Renal cortical epithelial cell (primary cell): Measurements from ENCODE around the gene STAM. TPM values are rescaled to one million over a fixed set of nuclear protein-coding genes. Genes with fewer than 3 reads are reported as not detected.
A peak's percentile ranks its signal among the peaks of the same experiment; 100 is the strongest.
"Not testable (repeated sequence)": the region's sequence is repeated elsewhere in the genome, so short reads cannot be mapped to it uniquely, and the experiment has no call there.

Experiments used
- DNase-seq: peaks from one replicate; pipeline ENCODE4 v3.0.0-alpha.2; 2011; ENCODE audit warnings: low read depth
- total RNA-seq: library from RNA; depleted of rRNA; stranded (reverse); fragments of >200 nt; gene quantifications from 2 replicates; pipeline ENCODE4 v1.2.3, GENCODE V29; 2014

Gene STAM
- total RNA-seq, result 15.6 and 37.9 TPM in 2 replicates

GRCh38 chr10:17643755-17644484 is at the start of gene STAM:
TSS of gene STAM (plus strand) at chr10:17644151. CDS start at chr10:17644340, 189 bp downstream.
- peak; percentile 80 for DNase-seq

DNA sequence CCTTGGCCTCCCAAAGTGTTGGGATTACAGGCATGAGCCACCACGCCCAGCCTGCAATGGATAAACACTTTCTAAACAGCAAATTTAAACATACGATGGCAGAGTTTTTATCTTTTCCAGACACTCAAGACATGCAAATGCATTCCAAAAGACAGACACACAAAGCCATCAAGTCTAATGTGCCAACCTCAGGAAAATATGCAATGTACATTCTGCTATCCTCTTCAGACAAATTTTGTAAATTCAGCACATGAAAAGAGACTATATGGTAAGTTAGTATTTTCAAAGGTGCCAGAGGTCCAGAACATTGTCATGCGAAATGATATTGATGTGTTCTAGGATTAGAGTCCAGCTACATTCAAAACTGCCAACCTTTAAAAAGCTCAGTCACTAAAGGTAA is 46.6 kb upstream of the STAM start:
- DNase-seq, result no peak

- peak; percentile 44 for DNase-seq
Measured at GRCh38 chr10:17599089-17599488, 44.9 kb upstream of the STAM start.

- DNase-seq, result no peak
Measured at GRCh38 chr10:17605936-17606335, 38.0 kb upstream of the STAM start.

GRCh38 chr10:17606547-17607040 is 37.4 kb upstream of the STAM start:
- DNase-seq, result no peak

DNA sequence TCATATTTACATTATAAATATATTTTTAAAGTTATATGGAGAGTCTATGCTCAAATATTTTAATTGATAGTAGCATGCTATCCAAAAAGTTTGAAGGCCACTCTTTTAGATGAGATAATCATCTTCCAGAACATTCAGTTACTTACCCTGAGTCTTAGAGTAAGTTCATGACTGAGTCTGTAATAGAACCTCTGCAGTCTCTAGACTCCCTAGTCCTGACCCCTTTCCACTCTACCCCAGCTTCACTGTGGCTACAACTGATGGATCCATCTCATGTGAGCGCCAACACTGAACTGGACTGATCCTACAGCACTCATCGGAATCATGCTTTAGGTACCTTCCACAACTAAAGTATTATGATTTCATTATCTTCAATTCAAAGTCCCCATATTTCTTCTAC is 36.9 kb upstream of the STAM start:
- DNase-seq, result no peak

GRCh38 chr10:17607603-17608332 is 36.2 kb upstream of the STAM start:
- peak; percentile 65 for DNase-seq

- no peak for DNase-seq
Measured at GRCh38 chr10:17609523-17610079, 34.4 kb upstream of the STAM start.

- DNase-seq, result peak; percentile 34
Measured at GRCh38 chr10:17616403-17617030, 27.4 kb upstream of the STAM start.

DNA sequence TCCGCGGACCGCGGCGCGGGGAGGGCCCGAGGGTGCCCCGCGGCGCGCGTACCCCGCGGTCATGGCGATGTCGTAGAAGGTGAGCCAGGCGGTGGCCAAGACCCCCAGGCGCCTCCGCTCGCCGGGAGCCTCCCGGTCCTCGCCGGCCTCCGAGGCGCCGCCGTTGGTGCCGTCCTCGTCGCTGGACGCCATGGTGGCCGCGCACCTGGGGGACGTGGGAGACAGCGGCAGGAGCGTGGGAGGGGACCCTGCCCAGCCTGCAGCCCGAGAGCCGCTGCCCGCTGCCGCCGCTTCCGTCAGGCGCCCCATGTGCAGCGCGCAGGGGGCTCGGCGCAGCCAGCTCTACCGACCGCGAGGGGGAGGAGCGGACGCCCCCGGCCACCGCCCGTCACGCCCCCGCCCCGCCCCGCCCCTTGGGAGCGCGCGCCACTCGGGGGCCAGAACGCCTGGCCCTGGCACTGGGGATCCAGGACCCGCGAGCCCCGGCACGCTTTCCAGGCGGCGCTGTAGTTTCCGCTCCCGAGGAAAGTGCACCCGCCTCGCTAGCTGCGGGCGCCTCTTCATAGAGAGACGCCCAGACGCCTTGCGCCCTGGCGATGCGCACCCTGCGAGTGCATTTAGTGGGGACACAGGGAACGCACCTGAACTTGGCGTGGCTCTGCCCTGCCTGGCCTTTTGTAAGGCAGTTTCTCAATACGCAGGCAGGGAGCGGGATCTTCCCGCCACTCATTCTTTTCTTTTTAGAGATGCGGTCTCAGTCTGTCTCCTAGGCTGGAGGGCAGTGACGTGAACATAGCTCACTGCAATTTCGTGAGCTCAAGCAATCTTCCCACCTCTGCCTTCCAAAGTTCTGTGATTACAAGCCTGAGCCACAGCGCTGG is 26.7 kb upstream of the STAM start, which contains the start of gene HACD1:
Gene HACD1, minus strand, starts transcription at position 344 of the 881 bp plus-strand sequence. Its CDS starts 35 bp downstream, at position 309.
- peak; percentile 56 for DNase-seq

GRCh38 chr10:17622061-17622460 is 21.9 kb upstream of the STAM start:
- DNase-seq, result no peak

DNA sequence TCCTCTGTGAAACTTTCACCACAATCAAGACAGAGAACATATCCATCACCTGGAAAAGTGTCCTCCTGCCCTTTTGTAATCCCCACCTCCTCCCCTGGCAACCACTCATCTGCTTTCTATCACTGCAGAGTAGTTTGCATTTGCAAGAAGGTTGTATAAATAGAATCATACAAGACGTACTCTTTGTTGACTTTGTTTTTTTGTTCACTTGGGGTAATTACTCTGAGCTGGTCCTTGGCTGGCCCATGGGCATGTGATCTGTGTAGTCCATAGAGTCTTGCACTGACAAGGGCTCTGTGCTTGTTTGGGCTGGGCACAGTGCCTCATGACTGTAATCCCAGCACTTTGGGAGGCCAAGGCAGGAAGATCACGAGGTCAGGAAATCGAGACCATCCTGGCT is 19.0 kb upstream of the STAM start:
- no peak for DNase-seq

GRCh38 chr10:17626656-17627055 is 17.3 kb upstream of the STAM start:
- DNase-seq, result no peak

- not testable (repeated sequence) for DNase-seq
Measured at GRCh38 chr10:17632590-17632989, 11.4 kb upstream of the STAM start.

DNA sequence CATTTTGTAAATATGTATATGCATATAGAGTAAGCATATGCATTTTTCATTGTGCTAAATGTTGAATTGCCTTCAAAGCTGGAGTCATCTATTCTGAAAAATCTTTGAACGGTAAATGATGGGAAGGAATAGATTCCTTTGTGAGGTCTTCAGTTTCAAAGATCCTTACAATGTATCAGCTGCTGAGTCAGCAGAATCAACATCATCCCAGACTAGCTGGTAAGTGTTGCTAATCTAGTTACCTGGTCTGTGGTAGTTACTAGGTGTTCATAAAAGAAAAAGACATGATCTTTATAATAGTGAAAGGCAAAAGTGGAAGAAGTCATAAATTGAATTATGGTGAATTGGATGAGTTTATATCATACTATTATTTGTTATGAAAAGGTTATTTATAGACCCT is 10.6 kb upstream of the STAM start:
- DNase-seq, result no peak

- no peak for DNase-seq
Measured at GRCh38 chr10:17637869-17638268, 6.1 kb upstream of the STAM start.

- no peak for DNase-seq
Measured at GRCh38 chr10:17640331-17640816, 3.6 kb upstream of the STAM start.

GRCh38 chr10:17643339-17643754 is 604 bp upstream of the STAM start:
- DNase-seq, result peak; percentile 80

DNA sequence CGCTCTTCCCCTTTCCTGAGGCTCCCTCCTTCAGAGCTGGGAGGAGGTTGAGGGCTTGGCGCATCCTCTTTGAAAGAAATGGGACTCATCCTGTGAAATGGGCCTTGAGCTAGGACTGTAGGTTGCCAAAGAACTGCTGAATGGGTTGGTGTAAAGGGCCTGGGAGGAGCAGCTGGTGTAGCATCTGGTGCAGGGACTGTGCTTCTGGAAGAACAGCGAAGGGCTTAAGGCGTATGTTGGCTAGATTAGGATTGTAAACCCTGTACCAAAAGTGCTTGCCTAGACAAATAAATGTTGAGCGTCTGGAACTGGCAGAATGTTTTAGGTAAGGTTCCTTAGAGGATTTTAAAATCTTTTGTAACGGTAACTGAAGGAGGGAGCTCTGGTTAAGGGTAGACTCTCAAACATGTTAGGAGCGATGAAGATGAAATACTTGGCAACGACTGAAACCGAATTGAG is 563 bp downstream of the STAM start:
- DNase-seq, result no peak

DNA sequence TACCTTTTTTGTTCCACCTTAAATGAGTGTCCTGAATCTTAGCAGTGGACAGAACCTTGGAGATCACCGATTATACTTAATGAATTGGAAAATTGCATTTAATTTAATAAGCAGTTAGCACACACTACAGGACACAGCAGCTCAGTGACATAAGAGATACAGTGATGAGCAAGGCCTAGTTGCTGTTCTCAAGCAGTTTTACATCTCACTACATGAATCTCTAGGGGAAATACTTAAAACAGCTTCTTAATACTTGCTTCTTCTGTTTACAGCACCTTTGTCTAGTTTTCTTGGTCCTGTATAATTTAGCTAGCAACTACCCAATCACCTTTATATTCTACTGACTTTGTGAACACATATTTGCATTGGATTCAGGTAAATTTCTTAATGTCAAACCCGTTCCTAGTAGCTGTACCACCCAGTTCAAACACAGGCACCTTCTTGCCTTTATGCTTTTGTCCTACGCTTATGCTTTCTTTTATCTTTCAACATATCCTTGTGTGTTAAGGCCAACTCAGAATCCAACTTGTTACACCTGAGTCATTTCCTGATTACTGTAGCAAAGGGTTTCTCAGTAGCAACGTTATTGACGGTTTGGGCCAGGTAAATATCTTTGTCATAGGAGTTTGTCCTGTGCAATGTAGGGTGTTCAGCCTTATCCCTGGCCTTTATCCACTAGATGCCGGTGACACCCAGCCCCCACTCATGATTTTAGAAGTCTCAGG is 1.8 kb downstream of the STAM start:
- DNase-seq, result peak; percentile 44
